Trophoblast cell (in vitro differentiated cells and primary cell): ENCODE results near the gene RGS3.
A peak's percentile ranks its signal among the peaks of the same experiment; 100 is the strongest.

Experiments
- DNase-seq, 2 donors: peaks; one replicate each; pipeline ENCODE4 v3.0.0-alpha.2; 2016
- H2AFZ ChIP-seq: 2 replicates; pipeline ENCODE4 v1.6.1; 2013; ENCODE audit warnings: low read length, moderate library complexity, mild to moderate bottlenecking; ENCODE audit not compliant: insufficient read depth, poor library complexity
- H2AK5ac ChIP-seq: 2 replicates; pipeline ENCODE4 v1.6.1; 2013; ENCODE audit warnings: mild to moderate bottlenecking, low read length
- H2BK120ac ChIP-seq: 2 replicates; pipeline ENCODE4 v1.6.1; 2013; ENCODE audit warnings: low read length, mild to moderate bottlenecking, moderate library complexity; ENCODE audit not compliant: insufficient read depth, poor library complexity
- H2BK12ac ChIP-seq: 2 replicates; pipeline ENCODE4 v1.6.1; 2013; ENCODE audit warnings: mild to moderate bottlenecking, low read length, moderate library complexity
- H2BK5ac ChIP-seq: 2 replicates; pipeline ENCODE4 v1.6.1; 2013; ENCODE audit warnings: low read length, low read depth, moderate library complexity, mild to moderate bottlenecking; ENCODE audit not compliant: poor library complexity
- H3K14ac ChIP-seq: 2 replicates; pipeline ENCODE4 v1.6.1; 2013; ENCODE audit warnings: mild to moderate bottlenecking, low read length
- H3K18ac ChIP-seq: 2 replicates; pipeline ENCODE4 v1.6.1; 2013; ENCODE audit warnings: mild to moderate bottlenecking, low read length
- H3K23ac ChIP-seq: 2 replicates; pipeline ENCODE4 v1.6.1; 2013; ENCODE audit warnings: low read length
- H3K27ac ChIP-seq: 2 replicates; pipeline ENCODE4 v1.5.1; 2013; ENCODE audit warnings: low read depth, mild to moderate bottlenecking, inconsistent platforms, low read length, moderate library complexity
- H3K27me3 ChIP-seq: 2 replicates; pipeline ENCODE4 v1.6.1; 2013; ENCODE audit warnings: inconsistent platforms, mild to moderate bottlenecking, low read length, moderate library complexity; ENCODE audit not compliant: insufficient read depth
- H3K36me3 ChIP-seq, 2 experiments: 1 replicate in 1 of 2; 2 replicates in 1 of 2; pipeline ENCODE4 v1.6.1; 2013; ENCODE audit warnings: low read length in 2 of 2, mild to moderate bottlenecking in 2 of 2, moderate library complexity in 1 of 2; ENCODE audit not compliant: insufficient read depth in 2 of 2, control insufficient read depth in 1 of 2
- H3K4ac ChIP-seq: 2 replicates; pipeline ENCODE4 v1.6.1; 2013; ENCODE audit warnings: low read depth, mild to moderate bottlenecking, low read length, moderate library complexity
- H3K4me1 ChIP-seq, 2 experiments: 1 replicate in 1 of 2; 2 replicates in 1 of 2; pipeline ENCODE4 v1.6.1; 2013; ENCODE audit warnings: low read length in 2 of 2, mild to moderate bottlenecking in 2 of 2, moderate library complexity in 1 of 2; ENCODE audit not compliant: insufficient read depth in 2 of 2, control insufficient read depth in 1 of 2
- H3K4me2 ChIP-seq: 2 replicates; pipeline ENCODE4 v1.6.1; 2013; ENCODE audit warnings: inconsistent platforms, mild to moderate bottlenecking, low read length, moderate library complexity
- H3K4me3 ChIP-seq: 2 replicates; pipeline ENCODE4 v1.5.1; 2013; ENCODE audit warnings: mild to moderate bottlenecking, low read depth, low read length, inconsistent platforms
- H3K79me1 ChIP-seq: one replicate; pipeline ENCODE4 v1.6.1; 2013; ENCODE audit warnings: low read length
- H3K79me2 ChIP-seq: 2 replicates; pipeline ENCODE4 v1.6.1; 2013; ENCODE audit warnings: low read length, mild to moderate bottlenecking; ENCODE audit not compliant: control insufficient read depth, insufficient read depth, poor library complexity
- H3K9ac ChIP-seq: 2 replicates; pipeline ENCODE4 v1.6.1; 2013; ENCODE audit warnings: mild to moderate bottlenecking, low read length
- H3K9me3 ChIP-seq: 2 replicates; pipeline ENCODE4 v1.6.1; 2013; ENCODE audit warnings: low read depth, mild to moderate bottlenecking, control low read depth, inconsistent platforms, low read length; ENCODE audit not compliant: insufficient read depth
- H4K12ac ChIP-seq: 2 replicates; pipeline ENCODE4 v1.6.1; 2013; ENCODE audit warnings: low read depth, mild to moderate bottlenecking, low read length, moderate library complexity
- H4K8ac ChIP-seq: 2 replicates; pipeline ENCODE4 v1.6.1; 2013; ENCODE audit warnings: low read depth, mild to moderate bottlenecking, low read length, moderate library complexity
- H4K91ac ChIP-seq: one replicate; pipeline ENCODE4 v1.6.1; 2013; ENCODE audit warnings: low read depth, mild to moderate bottlenecking, low read length, moderate library complexity
- WGBS: extraction: QIAGEN DNeasy Blood & Tissue Kit; methylation state at CpG from one replicate; pipeline ENCODE4 v1.1.7; 2013; ENCODE audit warnings: missing lambda C conversion rate; ENCODE audit not compliant: insufficient read length, insufficient coverage; ENCODE audit errors: extremely low coverage; 5-methylcytosine and 5-hydroxymethylcytosine counted together

The RGS3 gene

GRCh38 chr9:113600023-113600823, 136.7 kb downstream of the RGS3 start:
- H3K79me1 ChIP-seq: peaks cover 21% of the 10 kb centered on the region
- peak overlapping the region; percentile 63 for H3K18ac ChIP-seq
- no peak overlapping the region for H3K23ac ChIP-seq
- peak overlapping the region; percentile 45 for H4K8ac ChIP-seq
- no peak overlapping the region for H3K9ac ChIP-seq
- peak overlapping the region; percentile 77 for H4K91ac ChIP-seq
- H3K4me1 ChIP-seq: peaks cover 55 to 56% of the 10 kb centered on the region in 2 experiments
- peak overlapping the region; percentile 61 for H2BK12ac ChIP-seq
- H2BK120ac ChIP-seq: peak overlapping the region; percentile 92
- peak overlapping the region; percentile 43 for H4K12ac ChIP-seq
- no peak overlapping the region for H2AFZ ChIP-seq
- H3K4ac ChIP-seq: no peak overlapping the region
- no peak overlapping the region for H3K4me2 ChIP-seq
- no peak for DNase-seq
- peaks cover 2% of the 10 kb centered on the region for H3K79me2 ChIP-seq
- H3K14ac ChIP-seq: peak overlapping the region; percentile 65
- peak overlapping the region; percentile 88 for H2AK5ac ChIP-seq
- H3K36me3 ChIP-seq: peaks cover 29 to 33% of the 10 kb centered on the region in 2 experiments
- H3K27ac ChIP-seq: no peak overlapping the region
- no peaks in the 10 kb centered on the region for H3K27me3 ChIP-seq
- no CpG with 5 or more reads among the region's 12 CpGs for WGBS
- H3K9me3 ChIP-seq: no peaks in the 10 kb centered on the region
- H3K4me3 ChIP-seq: no peak overlapping the region
- H2BK5ac ChIP-seq: peak overlapping the region; percentile 25

- Histone ChIP-seq H3K79me1 (peaks cover 21% of the 10 kb centered on the region), H3K18ac (peak overlapping the region; percentile 63), H3K4ac (no peak overlapping the region), H3K9me3 (no peaks in the 10 kb centered on the region), H3K36me3 (peaks cover 23 to 26% of the 10 kb centered on the region in 2 experiments), H3K4me2 (no peak overlapping the region), H3K9ac (no peak overlapping the region), H4K12ac (peak overlapping the region; percentile 43), H4K91ac (peak overlapping the region; percentile 77), H2BK5ac (peak overlapping the region; percentile 25), H3K27ac (no peak overlapping the region), H4K8ac (peak overlapping the region; percentile 17), H2AFZ (no peak overlapping the region), H2AK5ac (peak overlapping the region; percentile 90), H2BK12ac (peak overlapping the region; percentile 61), H3K14ac (peak overlapping the region; percentile 65), H3K4me1 (peaks cover 49 to 50% of the 10 kb centered on the region in 2 experiments), H3K27me3 (no peaks in the 10 kb centered on the region), H2BK120ac (peak overlapping the region; percentile 92), H3K23ac (no peak overlapping the region), H3K79me2 (no peaks in the 10 kb centered on the region), H3K4me3 (no peak overlapping the region)
- no CpG with 5 or more reads among the region's 5 CpGs for WGBS
- no peak for DNase-seq
Measured at GRCh38 chr9:113600871-113601614, 137.5 kb downstream of the RGS3 start.

GRCh38 chr9:113601656-113602055, 138.1 kb downstream of the RGS3 start:
- WGBS: no CpG with 5 or more reads among the region's 5 CpGs
- H2AFZ ChIP-seq: no peak overlapping the region

GRCh38 chr9:113602126-113603047, 138.9 kb downstream of the RGS3 start:
- H2AK5ac ChIP-seq: peak overlapping the region; percentile 32
- no peaks in the 10 kb centered on the region for H3K9me3 ChIP-seq
- peak overlapping the region; percentile 12 for H2BK120ac ChIP-seq
- H3K4ac ChIP-seq: peak overlapping the region; percentile 6
- no peaks in the 10 kb centered on the region for H3K27me3 ChIP-seq
- no peak overlapping the region for H3K9ac ChIP-seq
- peak overlapping the region; percentile 65 for H3K27ac ChIP-seq
- H4K91ac ChIP-seq: peak overlapping the region; percentile 71
- H4K12ac ChIP-seq: no peak overlapping the region
- H2BK5ac ChIP-seq: peak overlapping the region; percentile 7
- WGBS: no CpG with 5 or more reads among the region's 17 CpGs
- peak overlapping the region; percentile 4 for H2AFZ ChIP-seq
- H3K14ac ChIP-seq: peak overlapping the region; percentile 3
- H3K4me3 ChIP-seq: no peak overlapping the region
- no peak overlapping the region for H3K23ac ChIP-seq
- H3K4me2 ChIP-seq: no peak overlapping the region
- peak in 1 of 2 donors; percentile 37 for DNase-seq
- peaks cover 12 to 13% of the 10 kb centered on the region in 2 experiments for H3K36me3 ChIP-seq
- peak overlapping the region; percentile 8 for H2BK12ac ChIP-seq
- peaks cover 21% of the 10 kb centered on the region for H3K79me1 ChIP-seq
- H3K18ac ChIP-seq: peak overlapping the region; percentile 64
- peaks cover 42 to 50% of the 10 kb centered on the region in 2 experiments for H3K4me1 ChIP-seq
- H4K8ac ChIP-seq: peak overlapping the region; percentile 23
- no peaks in the 10 kb centered on the region for H3K79me2 ChIP-seq

More at GRCh38 chr9:113601656-113602055, 138.1 kb downstream of the RGS3 start:
- no peaks in the 10 kb centered on the region for H3K27me3 ChIP-seq
- H3K79me2 ChIP-seq: no peaks in the 10 kb centered on the region
- H3K79me1 ChIP-seq: peaks cover 21% of the 10 kb centered on the region
- peak overlapping the region; percentile 77 for H4K91ac ChIP-seq
- H2BK12ac ChIP-seq: peak overlapping the region; percentile 61
- H3K23ac ChIP-seq: no peak overlapping the region
- peaks cover 19 to 20% of the 10 kb centered on the region in 2 experiments for H3K36me3 ChIP-seq
- no peak overlapping the region for H3K4me3 ChIP-seq
- peak overlapping the region; percentile 65 for H3K27ac ChIP-seq
- H3K4me2 ChIP-seq: no peak overlapping the region
- H2BK120ac ChIP-seq: peak overlapping the region; percentile 63
- no peak overlapping the region for H4K12ac ChIP-seq
- no peak overlapping the region for H3K9ac ChIP-seq
- peaks cover 45 to 50% of the 10 kb centered on the region in 2 experiments for H3K4me1 ChIP-seq
- no peak overlapping the region for H4K8ac ChIP-seq
- no peak overlapping the region for H3K4ac ChIP-seq
- H2BK5ac ChIP-seq: no peak overlapping the region
- peak overlapping the region; percentile 55 for H3K14ac ChIP-seq
- H2AK5ac ChIP-seq: peak overlapping the region; percentile 90
- peak overlapping the region; percentile 64 for H3K18ac ChIP-seq
- no peaks in the 10 kb centered on the region for H3K9me3 ChIP-seq
- no peak for DNase-seq
